ENCODE measurements around the gene FUCA2. TPM values are rescaled to one million over a fixed set of nuclear protein-coding genes. Genes with fewer than 3 reads are reported as not detected.
"Not testable (repeated sequence)": the region's sequence is repeated elsewhere in the genome, so short reads cannot be mapped to it uniquely, and the experiment has no call there.

Gene FUCA2
- total RNA-seq, 1 donor from 2014 or later: 64.0 TPM

DNA sequence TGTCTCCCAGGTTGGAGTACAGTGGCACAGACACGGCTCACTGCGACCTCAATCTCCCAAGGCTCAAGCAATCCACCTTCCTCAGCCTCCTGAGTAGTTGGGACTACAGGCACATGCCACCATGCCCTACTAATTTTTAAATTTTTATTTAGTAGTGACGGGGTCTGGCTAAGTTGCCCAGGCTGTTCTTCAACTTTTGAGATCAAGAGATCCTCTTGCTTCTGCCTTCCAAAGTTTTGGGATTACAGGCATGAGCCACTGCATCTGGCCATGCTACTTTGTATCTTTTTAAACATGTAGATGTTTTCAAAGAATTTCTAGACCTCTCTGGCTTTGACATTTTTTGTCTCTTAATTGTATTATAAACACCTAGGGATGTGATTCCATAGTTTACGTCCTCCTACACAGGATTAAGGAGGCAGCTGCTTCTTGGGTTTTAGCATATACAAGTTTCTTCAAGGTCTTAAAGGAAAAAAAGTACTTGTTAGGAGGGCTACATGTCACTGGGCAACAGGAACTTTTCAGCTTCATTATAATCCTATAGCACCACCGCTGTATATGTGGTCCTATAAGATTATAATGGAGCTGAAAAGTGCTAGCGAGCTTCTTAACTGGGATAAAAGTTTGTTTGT lies 62.3 kb downstream of the FUCA2 start:
- Histone ChIP-seq H2AFZ (ENCODE audit: low read depth, low read length) (peak overlapping the region; percentile 91), H3K4me2 (ENCODE audit: low read length) (peak overlapping the region; percentile 89), H3K36me3 (ENCODE audit: insufficient read depth, low read length) (no peaks in the 10 kb centered on the region), H4K20me1 (ENCODE audit: insufficient read depth, low read length) (no peaks in the 10 kb centered on the region), H3K27ac (ENCODE audit: low read depth, low read length) (peak overlapping the region; percentile 86), H3K9ac (ENCODE audit: low read length) (peak overlapping the region; percentile 96), H3K27me3 (ENCODE audit: insufficient read depth, low read length) (no peaks in the 10 kb centered on the region), H3K79me2 (ENCODE audit: insufficient read depth, low read length) (peaks cover 54% of the 10 kb centered on the region), H3K4me1 (ENCODE audit: insufficient read depth, low read length) (peaks cover 15% of the 10 kb centered on the region), H3K9me3 (ENCODE audit: insufficient read depth, low read depth, low read length) (no peaks in the 10 kb centered on the region), H3K4me3 (ENCODE audit: insufficient read depth, low read depth, low read length) (peak overlapping the region; percentile 94)
- FAIRE-seq (peak; percentile 52), DNase-seq (ENCODE audit: low read depth) (no peak)
- Mint-ChIP-seq H3K4me3 (ENCODE audit: unreplicated experiment) (peak overlapping the region; percentile 99), H3K27ac (ENCODE audit: unreplicated experiment) (no peak overlapping the region), H3K4me1 (ENCODE audit: low read depth, unreplicated experiment) (peaks cover 4% of the 10 kb centered on the region), H3K36me3 (ENCODE audit: low read depth, unreplicated experiment) (no peaks in the 10 kb centered on the region), H3K9me3 (ENCODE audit: unreplicated experiment) (no peaks in the 10 kb centered on the region), H3K27me3 (ENCODE audit: low read depth, unreplicated experiment) (no peaks in the 10 kb centered on the region)
- no peak for TF ChIP-seq EZH2 (IDR thresholded peaks at IDR 0.05; ENCODE audit: insufficient read depth, low read length)
- TF ChIP-seq, protein P1, sequence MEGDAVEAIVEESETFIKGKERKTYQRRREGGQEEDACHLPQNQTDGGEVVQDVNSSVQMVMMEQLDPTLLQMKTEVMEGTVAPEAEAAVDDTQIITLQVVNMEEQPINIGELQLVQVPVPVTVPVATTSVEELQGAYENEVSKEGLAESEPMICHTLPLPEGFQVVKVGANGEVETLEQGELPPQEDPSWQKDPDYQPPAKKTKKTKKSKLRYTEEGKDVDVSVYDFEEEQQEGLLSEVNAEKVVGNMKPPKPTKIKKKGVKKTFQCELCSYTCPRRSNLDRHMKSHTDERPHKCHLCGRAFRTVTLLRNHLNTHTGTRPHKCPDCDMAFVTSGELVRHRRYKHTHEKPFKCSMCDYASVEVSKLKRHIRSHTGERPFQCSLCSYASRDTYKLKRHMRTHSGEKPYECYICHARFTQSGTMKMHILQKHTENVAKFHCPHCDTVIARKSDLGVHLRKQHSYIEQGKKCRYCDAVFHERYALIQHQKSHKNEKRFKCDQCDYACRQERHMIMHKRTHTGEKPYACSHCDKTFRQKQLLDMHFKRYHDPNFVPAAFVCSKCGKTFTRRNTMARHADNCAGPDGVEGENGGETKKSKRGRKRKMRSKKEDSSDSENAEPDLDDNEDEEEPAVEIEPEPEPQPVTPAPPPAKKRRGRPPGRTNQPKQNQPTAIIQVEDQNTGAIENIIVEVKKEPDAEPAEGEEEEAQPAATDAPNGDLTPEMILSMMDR (IDR thresholded peaks at IDR 0.05; ENCODE audit: insufficient read depth, low read depth, low read length): no peak

DNA sequence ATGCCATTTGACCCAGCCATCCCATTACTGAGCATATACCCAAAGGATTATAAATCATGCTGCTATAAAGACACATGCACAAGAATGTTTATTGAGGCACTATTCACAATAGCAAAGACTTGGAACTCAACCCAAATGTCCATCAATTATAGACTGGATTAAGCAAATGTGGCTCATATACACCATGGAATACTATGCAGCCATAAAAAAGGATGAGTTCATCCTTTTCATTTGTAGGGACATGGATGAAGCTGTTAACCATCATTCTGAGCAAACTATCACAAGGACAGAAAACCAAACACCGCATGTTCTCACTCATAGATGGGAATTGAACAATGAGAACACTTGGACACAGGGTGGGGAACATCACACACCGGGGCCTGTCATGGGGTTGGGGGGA lies 63.7 kb downstream of the FUCA2 start:
- not testable (repeated sequence) for H3K9me3 Mint-ChIP-seq (ENCODE audit: unreplicated experiment); H3K27me3 Mint-ChIP-seq (ENCODE audit: low read depth, unreplicated experiment); H3K27ac Mint-ChIP-seq (ENCODE audit: unreplicated experiment); FAIRE-seq; H3K4me3 ChIP-seq (ENCODE audit: insufficient read depth, low read depth, low read length); H3K4me3 Mint-ChIP-seq (ENCODE audit: unreplicated experiment); H3K27me3 ChIP-seq (ENCODE audit: insufficient read depth, low read length); H3K9me3 ChIP-seq (ENCODE audit: insufficient read depth, low read depth, low read length); H3K4me1 Mint-ChIP-seq (ENCODE audit: low read depth, unreplicated experiment); H3K4me2 ChIP-seq (ENCODE audit: low read length); H2AFZ ChIP-seq (ENCODE audit: low read depth, low read length); H3K9ac ChIP-seq (ENCODE audit: low read length); DNase-seq (ENCODE audit: low read depth); H3K36me3 Mint-ChIP-seq (ENCODE audit: low read depth, unreplicated experiment); H4K20me1 ChIP-seq (ENCODE audit: insufficient read depth, low read length); H3K36me3 ChIP-seq (ENCODE audit: insufficient read depth, low read length); H3K27ac ChIP-seq (ENCODE audit: low read depth, low read length)
- H3K79me2 ChIP-seq (ENCODE audit: insufficient read depth, low read length): peaks cover 46% of the 10 kb centered on the region
- H3K4me1 ChIP-seq (ENCODE audit: insufficient read depth, low read length): peaks cover 15% of the 10 kb centered on the region

Other genes starting within 250 kb of the FUCA2 start
- gene ADAT2, start 61.0 kb downstream of the FUCA2 start, total RNA-seq: 6.2 and 8.1 TPM in 2 replicates
- 14.2 and 20.8 TPM in 2 replicates for gene PEX3, start 60.9 kb downstream of the FUCA2 start, total RNA-seq
- gene PHACTR2, start 166.2 kb upstream of the FUCA2 start, total RNA-seq: 32.7 and 44.7 TPM in 2 replicates